Measurements from ENCODE around the gene SLC9A4.

SLC9A4 gene

GRCh38 chr2:102582845-102583244 is 109.8 kb downstream of the SLC9A4 start:
- H3K27ac Mint-ChIP-seq, result no peak overlapping the region
- no peaks in the 10 kb centered on the region for H3K9me3 Mint-ChIP-seq
- ATAC-seq, result no peak

More at GRCh38 chr2:102582845-102583244, 109.8 kb downstream of the SLC9A4 start:
- H3K4me1 Mint-ChIP-seq, result peaks cover 5% of the 10 kb centered on the region
- H3K4me3 Mint-ChIP-seq, result no peak overlapping the region
- peaks cover 6% of the 10 kb centered on the region for H3K27me3 Mint-ChIP-seq
- no peak for DNase-seq
- H3K36me3 Mint-ChIP-seq (ENCODE audit: low read depth), result no peaks in the 10 kb centered on the region

Data from activated naive CD8-positive, alpha-beta T cell treated with anti-CD3 and anti-CD28 coated beads, Interleukin-2, amount 50 U/mL, for 24 hours (primary cell).